A673 (cell line): ENCODE data around the gene RABGEF1.

Experiments used
- CTCF ChIP-seq: fragments of 300-800, 200-600 bp; sonication (generic); conservative IDR thresholded peaks from 2 replicates; pipeline ENCODE4 v1.5.1; 2017; ENCODE audit warnings: low read depth, mild to moderate bottlenecking, antibody characterized with exemption, low read length, moderate library complexity, mixed read lengths
- EZH2 ChIP-seq: fragments of 200-600 bp; sonication (generic); IDR thresholded peaks from 2 replicates; pipeline ENCODE4 v1.6.1; 2017; ENCODE audit warnings: borderline replicate concordance, low read depth, mild to moderate bottlenecking, mixed read lengths, antibody characterized with exemption, low read length; ENCODE audit not compliant: poor library complexity, severe bottlenecking

GRCh38 chr7:66771795-66772194, 31.3 kb downstream of the RABGEF1 start:
- no peak for TF ChIP-seq CTCF
- no peak for TF ChIP-seq EZH2
